Ovary (tissue), 1 donor: ENCODE results near the gene HHIPL1.

Experiments
- EP300 ChIP-seq: sonication (generic); formaldehyde crosslinking; IDR thresholded peaks from one replicate; pipeline ENCODE4 v1.6.1; 2017; ENCODE audit warnings: antibody characterized with exemption
- POLR2A ChIP-seq: fragments of 450-650 bp; IDR thresholded peaks from one replicate; pipeline ENCODE4 v1.6.1; 2017; ENCODE audit warnings: antibody characterized with exemption, mild to moderate bottlenecking, moderate library complexity

- TF ChIP-seq POLR2A (no peak), EP300 (no peak)
Measured at GRCh38 chr14:99649219-99649618, 4.3 kb downstream of the HHIPL1 start.
